Measurements from ENCODE around the gene FABP1. TPM values are rescaled to one million over a fixed set of nuclear protein-coding genes. Genes with fewer than 3 reads are reported as not detected.

The FABP1 gene
- total RNA-seq, 1 experiment from 2014 or later = not detected

- ChIA-PET CTCF (no interaction called here), POLR2A (ENCODE audit: low non-redundant PET) (no interaction called here)
- Histone ChIP-seq H3K27ac (ENCODE audit: low read depth, low read length, poor library complexity, severe bottlenecking) (no peak overlapping the region), H3K9me3 (ENCODE audit: low read depth, low read length, poor library complexity, severe bottlenecking) (no peaks in the 10 kb centered on the region), H3K4me1 (ENCODE audit: insufficient read depth, low read length, poor library complexity, severe bottlenecking) (no peaks in the 10 kb centered on the region), H3K27me3 (replicated peaks; ENCODE audit: insufficient read depth, low read depth, low read length, poor library complexity) (peaks cover 73% of the 10 kb centered on the region), H3K4me3 (ENCODE audit: low read depth, low read length, poor library complexity, severe bottlenecking) (no peak overlapping the region), H3K36me3 (ENCODE audit: insufficient read depth, low read length, poor library complexity, severe bottlenecking) (no peaks in the 10 kb centered on the region)
- no TSS peak for BruUV-seq (replicated peaks)
- DNase-seq (ENCODE audit: low spot score) = no peak
- intact Hi-C loops (cut with micrococcal nuclease; ENCODE audit: unreplicated experiment) = no loop called here
- TF ChIP-seq EZH2 (IDR thresholded peaks at IDR 0.05; ENCODE audit: borderline replicate concordance, low read depth, low read length, poor library complexity, severe bottlenecking) (no peak), CTCF (conservative IDR thresholded peaks at IDR 0.05; ENCODE audit: low read depth, low read length) (no peak)
These were observed 10.0 kb upstream of the FABP1 start for GRCh38 chr2:88137833-88138232.

- Histone ChIP-seq H3K4me1 (ENCODE audit: insufficient read depth, low read length, poor library complexity, severe bottlenecking) (no peaks in the 10 kb centered on the region), H3K27ac (ENCODE audit: low read depth, low read length, poor library complexity, severe bottlenecking) (no peak overlapping the region), H3K9me3 (ENCODE audit: low read depth, low read length, poor library complexity, severe bottlenecking) (no peaks in the 10 kb centered on the region), H3K4me3 (ENCODE audit: low read depth, low read length, poor library complexity, severe bottlenecking) (no peak overlapping the region), H3K36me3 (ENCODE audit: insufficient read depth, low read length, poor library complexity, severe bottlenecking) (no peaks in the 10 kb centered on the region), H3K27me3 (replicated peaks; ENCODE audit: insufficient read depth, low read depth, low read length, poor library complexity) (peaks cover 66% of the 10 kb centered on the region)
- CTCF ChIA-PET = no interaction called here
- TF ChIP-seq CTCF (conservative IDR thresholded peaks at IDR 0.05; ENCODE audit: low read depth, low read length) (no peak), EZH2 (IDR thresholded peaks at IDR 0.05; ENCODE audit: borderline replicate concordance, low read depth, low read length, poor library complexity, severe bottlenecking) (no peak)
- intact Hi-C loops (cut with micrococcal nuclease; ENCODE audit: unreplicated experiment) = no loop called here
- POLR2A ChIA-PET (ENCODE audit: low non-redundant PET) = no interaction called here
- DNase-seq (ENCODE audit: low spot score) = no peak
- no TSS peak for BruUV-seq (replicated peaks)
These were observed 9.0 kb upstream of the FABP1 start for GRCh38 chr2:88136817-88137216.

- no peak overlapping the region for H3K27ac ChIP-seq (ENCODE audit: low read depth, low read length, poor library complexity, severe bottlenecking)
- no peaks in the 10 kb centered on the region for H3K9me3 ChIP-seq (ENCODE audit: low read depth, low read length, poor library complexity, severe bottlenecking)
- H3K36me3 ChIP-seq (ENCODE audit: insufficient read depth, low read length, poor library complexity, severe bottlenecking) = no peaks in the 10 kb centered on the region
- H3K4me1 ChIP-seq (ENCODE audit: insufficient read depth, low read length, poor library complexity, severe bottlenecking) = no peaks in the 10 kb centered on the region
- no peak for DNase-seq (ENCODE audit: low spot score)
- peaks cover 46% of the 10 kb centered on the region for H3K27me3 ChIP-seq (replicated peaks; ENCODE audit: insufficient read depth, low read depth, low read length, poor library complexity)
- intact Hi-C loops (cut with micrococcal nuclease; ENCODE audit: unreplicated experiment) = no loop called here
- POLR2A ChIA-PET (ENCODE audit: low non-redundant PET) = no interaction called here
- CTCF ChIA-PET = no interaction called here
- no TSS peak for BruUV-seq (replicated peaks)
- TF ChIP-seq EZH2 (IDR thresholded peaks at IDR 0.05; ENCODE audit: borderline replicate concordance, low read depth, low read length, poor library complexity, severe bottlenecking) = no peak
- TF ChIP-seq CTCF (conservative IDR thresholded peaks at IDR 0.05; ENCODE audit: low read depth, low read length) = no peak
- no peak overlapping the region for H3K4me3 ChIP-seq (ENCODE audit: low read depth, low read length, poor library complexity, severe bottlenecking)
These were observed 6.0 kb upstream of the FABP1 start for GRCh38 chr2:88133875-88134274.
